CD4-positive, alpha-beta T cell treated with Interleukin-15 for 1 hour (primary cell): ENCODE results near the gene MGLL.

Experiments
- DNase-seq: peaks from one replicate; pipeline ENCODE4 v3.0.0-alpha.2; 2020

The MGLL gene

GRCh38 chr3:127787571-127788365 is 34.5 kb downstream of the MGLL start:
- DNase-seq = no peak

GRCh38 chr3:127787071-127787490 is 35.2 kb downstream of the MGLL start:
- no peak for DNase-seq

- no peak for DNase-seq
Measured at GRCh38 chr3:127786353-127787070, 35.8 kb downstream of the MGLL start.

- DNase-seq = no peak
Measured at GRCh38 chr3:127785711-127786265, 36.5 kb downstream of the MGLL start.

- DNase-seq = no peak
Measured at GRCh38 chr3:127784865-127785710, 37.2 kb downstream of the MGLL start.

GRCh38 chr3:127784283-127784682 is 38.0 kb downstream of the MGLL start:
- no peak for DNase-seq

GRCh38 chr3:127783642-127784160 is 38.6 kb downstream of the MGLL start:
- DNase-seq = no peak

- no peak for DNase-seq
Measured at GRCh38 chr3:127783166-127783565, 39.1 kb downstream of the MGLL start.

GRCh38 chr3:127781411-127782001 is 40.8 kb downstream of the MGLL start:
- DNase-seq = no peak

GRCh38 chr3:127780536-127781400 is 41.5 kb downstream of the MGLL start:
- no peak for DNase-seq

- DNase-seq = no peak
Measured at GRCh38 chr3:127779747-127780146, 42.6 kb downstream of the MGLL start.

- no peak for DNase-seq
Measured at GRCh38 chr3:127777921-127778656, 44.2 kb downstream of the MGLL start.

GRCh38 chr3:127777332-127777731 is 45.0 kb downstream of the MGLL start:
- no peak for DNase-seq

- no peak for DNase-seq
Measured at GRCh38 chr3:127776347-127776746, 46.0 kb downstream of the MGLL start.

GRCh38 chr3:127775398-127776109 is 46.8 kb downstream of the MGLL start:
- peak; percentile 37 for DNase-seq

- DNase-seq = no peak
Measured at GRCh38 chr3:127774647-127775046, 47.7 kb downstream of the MGLL start.

GRCh38 chr3:127773752-127774395 is 48.4 kb downstream of the MGLL start:
- DNase-seq = no peak

- no peak for DNase-seq
Measured at GRCh38 chr3:127772827-127773751, 49.2 kb downstream of the MGLL start.
